ENCODE results near the gene AQP12B. TPM values are rescaled to one million over a fixed set of nuclear protein-coding genes. Genes with fewer than 3 reads are reported as not detected.

Gene AQP12B
- polyA plus RNA-seq, 1 donor: 1.1 TPM

DNA sequence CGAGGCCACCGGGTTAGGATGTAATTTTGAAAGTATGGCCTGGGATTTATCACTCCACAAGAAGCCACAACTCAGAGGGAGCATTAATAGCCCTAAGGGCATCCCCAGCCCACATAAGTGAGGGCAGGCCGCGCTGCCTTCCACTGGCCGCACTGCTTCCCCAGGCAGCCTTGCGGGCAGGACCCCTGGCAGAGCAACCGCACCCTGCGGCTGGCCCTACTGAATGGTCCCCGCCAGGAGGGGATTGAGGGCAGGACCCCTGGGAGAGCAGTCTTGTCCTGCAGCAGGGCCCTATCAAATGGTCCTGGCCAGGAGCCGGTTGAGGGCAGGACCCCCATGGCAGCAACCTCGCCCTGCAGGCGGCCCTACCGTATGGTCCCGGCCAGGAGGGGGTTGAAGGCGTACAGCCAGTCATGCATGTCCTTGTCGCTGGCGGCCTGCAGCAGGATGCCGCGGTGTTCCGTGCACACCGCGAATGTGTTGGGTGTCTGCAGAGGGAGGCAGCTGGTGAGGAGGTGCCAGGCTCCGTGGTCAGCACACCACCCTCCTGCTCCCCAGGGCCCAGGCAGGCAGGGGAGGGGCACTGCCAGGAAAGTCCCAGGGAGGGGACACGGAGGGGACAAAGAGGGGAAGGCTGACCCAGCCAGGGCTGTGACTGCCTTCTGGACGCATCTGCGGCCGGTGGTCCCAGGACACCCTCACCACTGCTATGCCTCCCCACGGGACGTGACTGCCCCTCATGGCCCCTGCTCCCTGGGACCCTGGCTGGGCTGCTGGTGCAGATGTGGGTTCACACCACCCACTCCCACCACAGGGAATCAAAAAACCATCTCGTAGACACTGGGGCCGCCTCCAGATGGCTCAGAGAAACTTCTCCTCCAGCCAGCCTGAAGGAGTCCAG lies 35.2 kb upstream of the AQP12B start:
- DNase-seq (ENCODE audit: low read depth): no peak

DNA sequence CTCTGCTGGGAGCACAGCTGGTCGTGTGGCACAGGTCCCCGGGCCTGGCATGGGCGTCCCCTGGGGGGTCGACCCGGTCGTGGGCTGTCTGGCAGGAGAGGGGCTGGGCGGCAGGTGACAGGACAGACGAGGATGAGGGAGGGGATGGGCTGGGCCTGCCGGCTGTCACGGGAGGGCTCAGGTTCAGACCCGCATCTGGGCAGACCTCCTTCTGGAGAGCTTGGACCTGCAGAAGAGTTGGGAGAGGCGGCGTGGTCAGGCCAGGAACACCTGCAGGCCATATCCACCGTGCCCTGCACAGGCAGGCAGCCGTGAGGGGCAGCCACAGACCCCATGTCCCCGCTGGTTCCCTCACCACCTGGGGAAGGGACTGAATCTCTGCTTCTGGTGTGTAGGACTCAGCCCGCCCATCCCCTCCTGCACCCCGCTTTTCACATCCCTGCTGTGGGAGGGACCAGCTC lies 34.5 kb upstream of the AQP12B start:
- DNase-seq (ENCODE audit: low read depth): no peak

DNA sequence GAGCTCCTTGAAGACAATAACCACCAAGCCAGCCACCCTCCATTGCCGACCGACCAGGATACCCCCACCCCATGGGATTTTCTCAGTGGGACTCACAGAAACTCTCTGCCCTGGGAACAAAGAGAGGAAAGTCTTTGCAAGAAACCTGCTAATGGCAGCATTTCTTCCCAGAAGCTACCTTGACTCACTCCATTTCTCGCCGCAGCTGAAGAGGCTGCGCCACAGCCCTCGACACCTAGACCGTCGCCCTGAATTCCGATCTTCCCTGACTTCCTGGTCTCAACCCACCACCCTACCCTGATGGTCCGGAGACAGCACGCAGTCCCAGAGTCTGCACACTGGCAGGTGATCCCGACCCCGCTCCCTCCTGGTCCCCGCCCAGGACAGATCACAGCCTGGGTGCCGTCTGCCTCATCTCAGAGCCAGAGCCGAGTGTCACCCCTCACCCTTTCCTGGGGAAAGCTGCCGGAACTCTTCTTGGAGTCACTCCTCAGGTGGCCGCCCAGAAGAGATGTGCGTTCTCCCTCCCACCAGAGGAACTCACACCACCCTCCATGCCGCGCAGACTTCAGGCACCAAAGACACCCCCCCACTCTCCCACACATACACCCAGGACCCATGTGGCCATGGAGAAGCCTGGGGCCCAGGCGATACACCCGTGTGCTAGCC lies 33.6 kb upstream of the AQP12B start:
- DNase-seq (ENCODE audit: low read depth): no peak

DNA sequence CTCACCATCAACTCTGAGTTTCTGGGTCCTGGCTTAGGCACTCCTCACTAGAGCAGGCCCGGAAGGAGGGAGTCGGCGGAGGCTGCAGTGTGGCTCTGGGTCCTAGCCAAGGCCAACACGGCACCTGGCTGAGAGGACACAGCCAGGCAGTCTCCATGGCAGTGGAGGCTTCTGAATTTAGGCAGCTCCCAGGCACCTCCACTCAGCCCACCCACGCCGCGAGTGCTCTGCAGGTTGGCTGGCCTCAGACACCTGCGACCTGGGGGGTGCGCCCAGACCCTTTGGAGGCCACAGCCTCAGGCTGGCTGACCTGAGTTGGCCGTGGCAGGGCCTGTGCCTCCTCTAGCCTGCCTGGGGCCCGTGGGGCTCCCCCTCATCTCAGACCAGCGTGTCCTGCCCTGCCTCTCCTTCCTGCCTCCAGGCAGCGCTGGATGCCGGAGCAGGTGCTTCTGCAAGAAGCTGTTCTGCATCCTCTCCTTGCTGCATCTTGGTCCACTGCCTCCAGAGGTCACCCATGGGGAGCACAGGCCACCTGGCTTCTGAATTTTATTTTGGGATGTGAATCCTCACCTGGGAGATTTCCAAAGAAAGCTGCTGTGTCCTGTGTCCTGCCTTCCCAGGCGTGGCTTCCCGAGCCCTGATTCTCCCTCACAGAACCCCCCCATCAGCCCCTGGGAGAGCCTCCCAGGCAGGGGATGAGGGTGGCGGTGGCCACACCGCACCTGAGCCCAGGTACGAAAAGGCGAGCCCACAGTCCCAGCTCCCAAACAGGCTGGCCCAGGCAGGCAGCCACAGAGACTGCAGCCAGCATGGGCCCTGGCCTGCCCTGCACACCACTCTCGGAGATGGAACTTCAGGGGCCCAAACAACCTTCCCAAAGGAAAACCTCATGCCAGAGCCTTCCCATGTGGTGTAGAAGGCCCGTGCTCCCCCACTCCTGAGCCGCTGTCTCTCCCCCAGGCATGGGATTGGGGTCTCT lies 32.4 kb upstream of the AQP12B start:
- DNase-seq (ENCODE audit: low read depth): no peak

DNA sequence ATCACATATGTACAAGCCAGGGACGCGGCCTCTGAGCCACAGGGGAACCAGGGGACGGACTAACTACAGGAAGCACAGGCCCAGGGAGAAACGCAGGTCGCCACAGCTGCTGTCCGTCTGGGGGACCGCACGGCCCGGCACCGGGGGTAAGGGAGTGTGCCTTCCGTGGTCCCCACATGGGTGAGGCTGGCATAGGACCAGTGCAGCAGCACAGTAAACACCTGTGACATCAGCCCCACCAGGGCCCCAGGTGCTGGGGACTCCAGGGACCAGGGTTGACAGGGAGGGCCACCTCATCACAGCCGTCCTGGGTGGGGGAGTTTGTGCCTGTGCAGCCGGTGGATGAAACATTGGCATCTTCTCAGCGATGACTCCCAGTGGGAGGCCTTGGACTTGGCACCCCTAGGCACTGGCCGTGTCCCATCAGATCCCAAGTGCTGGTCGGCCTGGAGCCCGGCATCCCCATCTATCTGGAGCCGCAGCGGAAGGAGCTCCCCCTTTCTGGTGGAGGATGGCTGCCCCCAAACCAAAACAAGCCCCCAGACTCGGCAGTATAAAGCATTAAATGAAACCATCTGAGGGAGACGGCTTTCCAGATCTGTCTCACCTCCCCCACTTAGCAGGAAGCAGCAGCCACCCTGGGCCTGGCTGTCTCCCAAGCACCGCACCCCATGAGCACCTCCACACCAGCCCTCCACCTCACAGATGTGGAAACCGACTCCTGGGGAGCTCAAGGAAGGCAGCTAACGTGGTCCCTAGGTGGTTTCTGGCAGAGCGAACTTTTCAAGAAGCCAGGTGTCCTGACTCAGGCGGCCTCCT lies 31.5 kb upstream of the AQP12B start:
- DNase-seq (ENCODE audit: low read depth): no peak

DNA sequence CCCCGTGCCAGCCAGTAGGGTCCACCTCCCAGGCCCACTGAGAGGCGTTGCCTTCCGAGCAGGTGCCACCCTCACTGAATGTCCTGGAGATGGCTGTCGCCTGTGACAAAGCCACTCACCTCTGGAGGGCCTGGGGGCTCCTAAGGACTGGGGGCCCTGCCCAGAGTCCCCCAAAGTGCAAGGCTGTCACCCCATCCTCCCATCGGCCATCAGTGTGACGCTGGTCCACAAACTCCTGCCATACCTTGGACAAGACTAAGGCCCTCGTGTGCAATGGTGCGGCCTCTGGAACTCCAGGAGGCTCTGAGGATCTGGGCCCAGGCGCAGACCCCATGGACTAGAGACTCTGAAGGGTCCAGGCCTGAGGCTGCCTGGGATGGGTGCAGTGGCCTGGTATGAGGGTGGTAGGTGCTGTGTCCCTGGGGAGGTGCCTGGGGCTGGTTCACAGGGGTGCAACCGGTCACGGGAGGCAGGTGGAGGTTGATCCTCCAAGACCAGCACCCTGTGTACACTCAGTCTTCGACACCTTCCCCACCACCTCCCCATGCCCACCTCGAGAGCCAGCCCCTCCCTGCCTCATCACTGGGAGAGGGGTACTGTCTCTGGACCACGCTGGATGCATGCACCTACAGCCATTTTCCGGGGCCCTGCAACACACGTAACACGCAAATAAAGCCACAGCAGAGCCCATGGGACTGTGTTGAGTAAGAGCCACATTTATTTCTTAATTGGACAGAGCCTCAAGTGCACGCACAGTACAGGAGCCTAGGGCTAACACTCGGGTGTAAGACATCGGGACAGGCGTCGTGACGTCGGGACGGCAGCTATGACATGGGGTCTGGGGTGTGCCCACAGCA lies 30.6 kb upstream of the AQP12B start:
- DNase-seq (ENCODE audit: low read depth): no peak

DNA sequence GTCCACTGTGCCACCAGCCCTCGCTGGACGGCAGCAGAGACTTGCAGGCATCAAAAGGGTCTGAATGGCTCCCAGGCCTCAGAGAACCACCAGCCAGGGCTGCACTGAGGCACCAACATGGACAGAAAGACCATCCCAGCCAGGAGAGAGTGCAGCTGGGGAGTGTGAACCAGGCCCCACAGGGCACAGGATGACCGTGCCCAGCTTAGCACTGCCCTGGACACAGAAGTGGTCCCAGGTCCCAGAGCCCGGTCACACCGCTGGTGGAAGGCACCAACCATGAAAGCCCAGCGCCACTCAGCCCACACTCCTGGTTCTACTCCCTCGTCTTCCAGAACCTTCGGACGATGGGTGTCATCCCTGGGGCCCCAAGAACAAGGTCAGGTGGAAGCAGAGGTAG lies 29.4 kb upstream of the AQP12B start:
- no peak for DNase-seq (ENCODE audit: low read depth)

DNA sequence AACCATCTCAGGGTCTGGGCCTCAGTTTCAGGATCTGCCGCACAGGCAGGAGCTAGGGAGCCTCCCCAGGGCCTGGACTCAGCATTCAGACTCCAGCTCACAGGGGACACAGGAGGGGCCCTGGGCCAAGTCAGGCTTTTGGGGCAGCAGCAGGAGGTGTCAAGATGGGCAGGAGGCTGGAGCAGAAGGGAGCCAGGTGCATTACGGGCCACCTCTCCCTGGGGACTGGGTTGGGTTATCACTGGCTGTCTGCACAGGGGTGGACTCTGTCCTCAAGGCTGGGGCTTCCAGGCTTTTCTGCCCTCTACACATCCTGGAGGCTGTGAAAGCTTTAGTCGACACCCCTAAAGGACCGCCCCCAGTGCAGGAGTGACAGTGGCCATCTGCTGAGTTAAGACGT lies 29.0 kb upstream of the AQP12B start:
- no peak for DNase-seq (ENCODE audit: low read depth)

DNA sequence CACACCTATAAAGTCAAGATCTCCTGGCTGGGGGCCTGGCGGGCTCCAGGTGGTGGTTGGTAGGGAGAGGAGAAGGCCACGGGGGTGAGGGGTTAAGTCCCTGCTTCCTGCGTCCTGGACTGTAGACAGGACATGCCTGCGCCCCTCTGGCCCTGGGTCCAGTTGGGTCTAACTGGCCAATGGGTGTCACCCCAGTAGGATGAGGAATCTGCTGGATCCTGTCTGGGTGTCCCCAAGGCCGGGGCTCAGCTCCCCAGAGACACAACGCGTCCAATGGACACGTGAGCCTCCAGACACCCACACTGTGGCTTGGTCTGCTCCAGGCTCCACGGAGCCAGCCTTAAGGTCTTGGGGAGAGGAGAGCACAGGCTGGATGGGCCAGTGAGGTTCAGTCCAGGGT lies 28.6 kb upstream of the AQP12B start:
- no peak for DNase-seq (ENCODE audit: low read depth)

DNA sequence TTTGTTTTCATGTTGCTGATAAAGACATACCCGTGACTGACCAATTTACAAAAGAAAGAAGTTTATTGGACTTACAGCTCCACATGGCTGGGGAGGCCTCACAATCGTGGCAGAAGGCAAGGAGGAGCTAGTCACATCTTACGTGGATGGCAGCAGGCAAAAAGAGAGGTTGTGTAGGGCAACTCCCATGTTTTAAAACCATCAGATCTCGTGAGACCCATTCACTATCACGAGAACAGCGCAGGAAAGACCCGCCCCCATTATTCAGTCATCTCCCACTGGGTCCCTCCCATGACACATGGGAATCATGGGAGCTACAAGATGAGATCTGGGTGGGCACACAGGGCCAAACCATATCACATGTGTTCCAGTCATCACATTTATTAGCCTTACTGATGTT lies 25.8 kb upstream of the AQP12B start:
- no peak for DNase-seq (ENCODE audit: low read depth)

DNA sequence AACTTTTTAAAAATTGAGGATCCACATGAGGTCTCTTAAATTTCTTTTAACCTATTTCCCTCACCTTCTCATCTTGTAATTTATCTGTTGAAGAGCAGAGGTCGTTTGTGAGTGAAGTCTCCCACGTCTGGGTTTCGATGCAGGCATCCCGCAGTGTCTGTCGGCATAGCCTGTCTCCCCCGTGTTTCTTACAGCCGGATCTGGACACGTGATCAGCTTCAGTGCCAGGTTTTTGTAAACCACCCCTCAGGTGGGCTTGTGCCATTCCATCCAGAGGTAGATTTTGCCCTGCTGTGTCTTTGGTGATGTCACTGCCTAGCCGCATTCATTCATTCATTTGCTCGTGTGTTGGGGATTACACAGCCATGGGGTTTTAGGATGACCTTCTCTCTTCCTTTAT lies 25.1 kb upstream of the AQP12B start:
- no peak for DNase-seq (ENCODE audit: low read depth)

DNA sequence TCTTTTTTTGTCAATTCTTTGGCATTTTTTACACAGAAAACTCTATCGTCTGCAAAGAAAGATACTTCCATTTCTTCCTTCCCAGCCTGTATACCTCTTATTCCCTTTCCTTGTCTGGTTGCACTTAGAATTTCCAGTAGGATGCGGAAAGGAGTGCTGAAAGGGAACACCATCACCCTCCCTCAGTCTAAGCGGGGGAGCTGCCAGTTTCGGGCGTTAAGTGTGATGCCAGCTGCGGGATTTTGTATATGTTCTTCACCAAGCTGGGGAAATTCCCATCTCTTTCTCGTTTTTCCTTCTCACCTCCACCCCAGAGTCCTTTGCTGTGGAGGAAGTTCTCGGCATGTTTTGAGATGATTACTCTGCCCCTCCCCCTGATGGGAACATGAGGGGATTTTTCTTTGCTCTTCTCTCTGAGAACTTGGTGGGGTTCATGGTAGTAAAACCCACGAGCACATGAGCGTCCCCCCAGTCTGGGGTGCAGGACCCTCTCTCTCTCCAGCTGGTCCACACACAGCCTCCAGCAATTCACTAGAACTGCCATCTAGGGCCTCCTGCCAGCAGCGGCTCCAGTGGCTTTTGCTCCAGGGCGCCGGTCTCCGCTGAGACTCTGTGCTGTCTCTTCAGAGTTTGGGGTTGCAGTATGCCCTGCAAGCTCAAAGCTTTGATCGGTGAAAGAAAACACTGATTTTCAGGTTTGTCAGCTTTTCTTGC lies 24.5 kb upstream of the AQP12B start:
- DNase-seq (ENCODE audit: low read depth): no peak

DNA sequence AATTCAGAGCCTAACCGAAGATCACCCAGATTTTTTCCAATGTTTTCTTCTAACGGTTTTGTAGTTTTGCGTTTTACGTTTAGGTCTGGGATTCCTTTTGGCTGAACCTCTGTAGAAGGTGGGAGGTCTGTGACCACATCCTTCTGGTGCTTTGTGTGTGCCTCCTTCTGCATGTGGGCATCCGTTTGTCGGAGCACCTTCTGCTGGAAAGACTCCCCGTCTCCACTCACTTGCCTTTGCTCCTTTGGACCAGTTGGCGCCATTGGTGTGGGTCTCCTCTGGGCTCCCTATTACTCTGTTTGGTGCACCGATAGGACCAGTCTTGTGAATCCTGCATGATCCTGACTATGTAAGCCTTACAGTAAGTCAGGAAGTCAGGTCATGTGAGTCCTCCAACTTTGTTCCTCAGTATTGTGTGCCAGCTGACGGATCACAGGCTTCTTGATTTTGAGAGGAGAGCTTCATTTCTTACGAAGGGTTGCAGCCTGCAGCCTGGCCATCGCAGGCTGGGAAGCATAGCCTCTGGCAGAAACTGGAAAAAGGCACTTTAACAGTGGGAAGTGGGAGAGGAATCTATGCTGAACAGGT lies 22.6 kb upstream of the AQP12B start:
- DNase-seq (ENCODE audit: low read depth): no peak

DNA sequence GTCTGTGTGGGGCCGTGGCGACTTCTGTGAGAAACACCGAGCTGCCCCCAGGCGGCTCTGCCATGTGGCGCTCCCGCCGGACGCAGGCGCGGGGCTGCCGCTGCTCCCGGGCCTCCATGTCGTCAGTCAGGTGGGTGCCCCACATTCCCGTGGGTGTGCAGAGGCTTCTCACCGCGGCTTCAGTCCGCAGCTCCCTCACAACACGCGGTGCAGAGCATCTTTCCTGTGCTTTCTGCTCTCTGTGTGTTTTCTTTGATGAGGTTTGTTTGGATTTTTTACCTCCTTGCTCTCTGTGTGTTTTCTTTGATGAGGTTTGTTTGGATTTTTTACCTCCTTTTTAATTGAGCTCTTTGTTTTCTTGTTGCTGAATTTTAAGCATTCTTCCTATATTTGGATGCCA lies 22.0 kb upstream of the AQP12B start:
- DNase-seq (ENCODE audit: low read depth): no peak

DNA sequence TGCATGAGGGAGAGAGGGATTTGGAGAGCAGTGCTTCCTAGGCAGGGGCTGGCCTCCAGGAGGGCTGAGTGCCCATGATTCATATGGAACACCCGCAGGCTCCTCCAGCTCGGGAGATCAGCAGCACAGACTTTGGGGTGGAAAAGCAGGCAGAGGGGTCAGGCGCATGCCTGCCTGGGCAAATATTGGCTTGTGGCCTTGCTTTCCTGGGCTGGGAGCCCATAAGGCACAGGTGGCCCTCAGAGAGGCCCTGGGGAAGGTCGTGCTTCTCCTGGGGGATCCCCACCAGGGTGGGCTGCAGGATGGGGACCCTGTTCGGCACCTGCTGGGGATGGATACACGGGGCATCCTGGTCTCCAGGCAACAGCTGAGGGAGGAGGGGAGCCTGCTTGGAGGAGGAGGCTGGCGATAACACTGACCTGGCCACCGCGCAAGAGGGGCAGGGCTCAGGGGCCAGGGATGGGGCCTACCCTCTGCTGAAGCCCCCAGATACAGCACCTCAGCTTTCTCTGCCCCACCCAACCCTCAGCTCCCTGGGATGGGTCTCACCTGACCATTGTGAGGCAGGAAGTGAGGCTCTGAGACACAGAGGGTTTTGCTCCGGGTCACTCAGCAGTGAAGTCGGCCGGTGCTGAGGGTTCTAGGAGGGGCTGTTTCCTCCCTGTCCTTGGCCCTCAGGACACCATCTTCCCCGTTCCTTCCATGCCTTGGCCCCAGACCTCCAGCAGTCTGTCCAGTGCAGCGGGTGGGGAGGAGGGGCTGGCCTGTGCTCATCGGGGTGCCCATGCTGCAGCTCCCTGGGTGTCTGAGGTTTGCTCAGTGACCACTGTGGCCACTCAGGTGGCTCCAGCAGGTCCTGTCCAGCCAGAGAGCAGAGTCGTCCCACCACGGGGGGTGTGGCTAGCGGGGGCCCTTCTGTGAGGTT lies 21.0 kb upstream of the AQP12B start:
- no peak for DNase-seq (ENCODE audit: low read depth)

DNA sequence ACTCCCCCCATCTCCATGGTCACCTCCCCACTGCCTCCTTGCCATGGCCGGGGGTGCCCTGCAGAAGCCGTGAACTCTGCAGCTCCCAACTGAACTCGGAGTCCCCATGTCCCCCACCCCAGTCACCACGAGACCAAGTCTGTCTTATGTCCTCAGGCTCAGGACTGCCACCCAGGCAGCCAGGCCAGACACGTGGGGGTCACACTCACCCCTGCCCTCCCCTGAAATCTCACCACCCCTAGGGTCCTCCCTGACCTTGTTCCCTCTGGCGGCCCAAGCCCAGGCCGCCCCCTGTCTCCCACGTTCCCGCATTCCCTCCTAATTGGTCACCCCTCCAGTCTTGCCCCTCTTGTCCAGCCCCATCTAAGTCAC lies 19.9 kb upstream of the AQP12B start:
- no peak for DNase-seq (ENCODE audit: low read depth)

DNA sequence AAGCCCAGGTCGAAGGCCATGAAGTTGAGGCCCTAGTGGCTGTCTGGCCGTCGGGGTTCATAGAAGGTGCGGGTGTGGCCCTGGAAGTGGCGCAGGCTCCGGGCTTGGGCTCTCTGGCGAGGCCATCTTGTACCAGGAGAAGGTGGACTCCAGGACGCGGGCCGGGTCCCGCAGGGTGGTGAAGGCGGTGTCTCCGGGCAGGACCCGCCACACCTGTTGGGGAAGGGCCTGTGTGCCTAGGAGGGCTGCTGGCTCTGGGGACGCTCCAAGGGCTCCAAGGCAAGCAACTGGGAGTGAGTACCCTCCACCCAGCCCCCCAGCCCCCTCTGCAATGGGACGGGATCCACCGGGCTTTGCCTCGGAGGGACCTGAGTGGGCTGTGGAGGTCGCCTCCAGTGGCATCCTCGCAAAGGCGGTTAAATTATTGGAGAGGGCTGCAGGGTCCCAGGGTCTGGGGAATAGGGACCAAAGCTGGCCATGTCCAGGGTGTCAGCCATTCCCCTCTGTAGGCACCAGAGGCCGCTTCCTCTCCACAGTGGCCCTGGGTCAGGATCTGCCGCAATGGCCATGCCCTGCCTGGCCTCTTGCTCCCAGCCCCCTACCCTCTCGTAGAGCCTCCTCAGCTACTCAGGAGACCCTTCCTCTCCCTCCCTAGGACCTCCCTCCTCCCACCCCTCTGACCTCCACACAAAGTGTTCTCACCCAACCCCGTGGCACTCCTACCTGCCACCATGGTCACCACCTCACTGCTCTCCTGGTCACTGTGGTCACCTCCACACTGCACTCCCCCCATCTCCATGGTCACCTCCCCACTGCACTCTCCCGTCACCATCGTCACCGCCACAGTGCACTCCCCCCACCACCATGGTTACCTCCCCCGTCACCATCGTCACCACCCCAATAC lies 19.3 kb upstream of the AQP12B start:
- DNase-seq (ENCODE audit: low read depth): no peak
